Measurements from ENCODE around the gene PDLIM3. TPM values are rescaled to one million over a fixed set of nuclear protein-coding genes. Genes with fewer than 3 reads are reported as not detected.

PDLIM3 gene
- total and polyA plus RNA-seq, 9 of the 15 experiments (the other 6 are each of a cell fraction or from before 2014, with no cell fraction given), result 0.06 TPM; not detected in 8

GRCh38 chr4:185468999-185469398 lies 66.3 kb downstream of the PDLIM3 start (continued):
- TF ChIP-seq CHD1 (IDR thresholded peaks at IDR 0.05; ENCODE audit: low read length), result no peak

GRCh38 chr4:185467991-185468390 lies 67.3 kb downstream of the PDLIM3 start:
- no peak for FAIRE-seq
- peaks cover 9 to 12% of the 10 kb centered on the region in 2 experiments for H3K4me1 ChIP-seq (replicated peaks in 1 of 2; ENCODE audit: control insufficient read depth in 2 of 2, insufficient read depth in 2 of 2, low read length in 2 of 2)
- no peak overlapping the region for H3K4me3 ChIP-seq
- WGBS (ENCODE audit: insufficient coverage, low coverage, missing lambda C conversion rate), result 4% methylated on average over 8 of the region's 8 CpGs
- H2AFZ ChIP-seq (ENCODE audit: low read depth, low read length), result no peak overlapping the region
- no peaks in the 10 kb centered on the region for H3K9me1 ChIP-seq (ENCODE audit: control insufficient read depth, insufficient read depth, low read length)
- H3K9ac ChIP-seq (ENCODE audit: insufficient read depth in 1 of 2, low read depth in 2 of 2, low read length in 2 of 2), result no peak overlapping the region
- no peak overlapping the region for H3K4me2 ChIP-seq (ENCODE audit: insufficient read depth, low read length)
- peaks cover 2% of the 10 kb centered on the region; the same call in 1 of the 2 replicates for H3K9me3 ChIP-seq (replicated peaks; ENCODE audit: control insufficient read depth, insufficient read depth, low read depth, low read length)
- peaks cover 44 to 53% of the 10 kb centered on the region in 2 experiments for H3K27me3 ChIP-seq (ENCODE audit: control insufficient read depth in 2 of 2, insufficient read depth in 2 of 2, low read length in 2 of 2)
- POLR2A ChIA-PET, result no interaction called here
- CTCF ChIA-PET (ENCODE audit: low intra/inter-chr PET ratio), result no interaction called here
- no TSS peak for BruUV-seq (replicated peaks)
- H4K20me1 ChIP-seq (replicated peaks; ENCODE audit: control insufficient read depth, insufficient read depth, low read length), result no peaks in the 10 kb centered on the region
- in situ Hi-C loops (cut with MboI) (no loop called here), intact Hi-C loops (cut with micrococcal nuclease) (no loop called here)
- no peaks in the 10 kb centered on the region for H3K36me3 ChIP-seq (ENCODE audit: control insufficient read depth, insufficient read depth, low read length)
- H3K79me2 ChIP-seq (ENCODE audit: control insufficient read depth, insufficient read depth, low read length), result no peaks in the 10 kb centered on the region
- H3K27ac ChIP-seq (ENCODE audit: extremely low read depth, low read depth, low read length), result no peak overlapping the region
- no peak for DNase-seq (ENCODE audit: extremely low read depth in 1 of 4, low spot score in 3 of 4)
- ATAC-seq, result no peak
- TF ChIP-seq VEZF1 (CRISPR knock-in tag; IDR thresholded peaks at IDR 0.05), result no peak
- no peak for TF ChIP-seq CHD1 (IDR thresholded peaks at IDR 0.05; ENCODE audit: low read length)
- no peak for TF ChIP-seq ELF4 (CRISPR knock-in tag; IDR thresholded peaks at IDR 0.05)
- no peak for TF ChIP-seq TBL1XR1 (IDR thresholded peaks at IDR 0.05; ENCODE audit: low read length in 2 of 2)
- no peak for TF ChIP-seq SRSF3 (IDR thresholded peaks at IDR 0.05; ENCODE audit: insufficient read depth, low read length)
- no peak for TF ChIP-seq ELK1 (CRISPR knock-in tag; IDR thresholded peaks at IDR 0.05)
- TF ChIP-seq PHB2 (IDR thresholded peaks at IDR 0.05; ENCODE audit: low read depth), result no peak
- TF ChIP-seq SAP30 (IDR thresholded peaks at IDR 0.05; ENCODE audit: borderline replicate concordance, insufficient read depth, low read depth, low read length, poor library complexity, severe bottlenecking), result no peak
- TF ChIP-seq ZNF3 (CRISPR knock-in tag; IDR thresholded peaks at IDR 0.05), result no peak
- TF ChIP-seq SNIP1 (IDR thresholded peaks at IDR 0.05; ENCODE audit: low read depth), result no peak
- no peak for TF ChIP-seq L3MBTL2 (IDR thresholded peaks at IDR 0.05)
- TF ChIP-seq ZNF354B (CRISPR knock-in tag; IDR thresholded peaks at IDR 0.05), result no peak
- no peak for TF ChIP-seq CAMTA2 (CRISPR knock-in tag; conservative IDR thresholded peaks at IDR 0.05)
- no peak for TF ChIP-seq HMGXB4 (CRISPR knock-in tag; IDR thresholded peaks at IDR 0.05)
- TF ChIP-seq ARID2 (IDR thresholded peaks at IDR 0.05), result no peak
- no peak for TF ChIP-seq ARHGAP35 (IDR thresholded peaks at IDR 0.05; ENCODE audit: partially characterized antibody)

Measured in K562 (cell line).